GM18502 (cell line): ENCODE measurements around the gene NCK2.

Experiments used
- ATAC-seq: cut with Tn5 transposase; IDR thresholded peaks from one replicate; pipeline ENCODE4 v1.9.1; 2021; ENCODE audit warnings: mild to moderate bottlenecking; ENCODE audit not compliant: unreplicated experiment, poor library complexity

NCK2 gene

GRCh38 chr2:105788670-105789290 is 44.1 kb downstream of the NCK2 start:
- no peak for ATAC-seq

GRCh38 chr2:105789745-105790460 is 45.2 kb downstream of the NCK2 start:
- ATAC-seq, result peak; percentile 84

GRCh38 chr2:105790461-105791149 is 45.9 kb downstream of the NCK2 start:
- peak; percentile 23 for ATAC-seq

DNA sequence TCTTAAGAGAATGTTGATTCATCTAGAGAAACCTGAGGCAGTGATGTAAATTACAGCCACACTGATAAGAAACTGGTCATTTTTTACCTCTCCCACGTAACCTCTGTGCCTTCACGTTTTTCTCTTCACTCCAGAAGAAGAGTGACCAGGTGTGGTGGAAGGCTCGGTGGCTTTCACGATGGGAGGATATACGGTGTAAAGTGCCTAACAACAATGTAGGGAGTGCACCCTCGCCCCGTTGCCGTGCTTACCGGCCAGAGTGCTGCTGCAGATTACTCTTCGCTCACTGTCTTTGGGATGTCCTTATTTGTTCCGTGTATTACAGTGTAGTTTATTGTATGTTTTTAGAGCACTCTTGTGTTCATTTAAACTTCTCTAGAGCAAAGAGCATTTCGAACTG is 46.5 kb downstream of the NCK2 start:
- no peak for ATAC-seq

- no peak for ATAC-seq
Observed at GRCh38 chr2:105792561-105792960, 47.8 kb downstream of the NCK2 start.

GRCh38 chr2:105793196-105793975 is 48.7 kb downstream of the NCK2 start:
- no peak for ATAC-seq

DNA sequence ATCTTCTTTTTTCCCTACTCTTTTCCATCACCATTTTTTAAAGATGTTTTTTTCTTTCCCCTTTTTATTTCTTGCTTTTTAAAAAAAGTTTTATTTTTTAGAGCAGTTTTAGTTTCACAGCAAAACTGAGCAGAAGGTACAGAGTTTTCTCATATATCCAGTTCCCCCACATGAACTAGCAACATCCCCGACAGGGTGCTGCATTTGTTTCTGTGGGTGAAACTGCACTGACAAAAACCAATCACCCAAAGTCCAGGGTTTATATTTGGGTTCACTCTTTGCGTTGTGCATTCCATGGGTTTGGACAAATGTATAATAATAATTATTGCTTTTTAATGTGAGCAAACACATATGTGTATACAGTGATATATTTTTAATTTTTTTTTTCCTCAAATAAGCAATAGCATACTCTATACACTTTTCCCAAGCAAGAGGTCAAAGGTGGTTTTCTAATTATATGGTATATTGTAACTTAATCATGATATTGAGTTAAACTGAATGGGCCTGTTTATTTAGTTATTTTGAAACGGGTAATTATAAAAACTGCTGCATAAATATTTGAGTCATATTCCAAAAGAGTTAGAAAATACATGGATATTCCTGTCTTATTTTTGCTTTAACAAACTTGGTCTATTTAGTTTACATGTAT is 50.3 kb downstream of the NCK2 start:
- no peak for ATAC-seq

DNA sequence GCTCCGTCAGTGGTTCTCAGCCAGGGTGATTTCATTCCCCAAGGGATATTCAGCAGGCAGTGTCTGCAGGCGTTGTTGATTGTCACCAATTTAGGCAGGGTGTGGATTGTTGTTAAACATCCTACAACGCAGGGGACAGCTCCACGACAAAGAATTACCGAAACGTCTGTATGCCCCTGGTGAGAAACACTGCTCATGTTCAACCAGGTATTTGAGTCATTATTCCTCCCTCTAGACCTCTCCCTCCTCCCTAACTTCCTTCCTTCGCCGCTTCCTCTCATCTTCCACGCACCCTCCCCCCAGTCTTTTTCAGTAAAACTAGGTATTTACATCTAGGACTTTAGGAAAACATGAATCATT is 50.8 kb downstream of the NCK2 start:
- no peak for ATAC-seq

GRCh38 chr2:105796131-105796638 is 51.5 kb downstream of the NCK2 start:
- peak; percentile 32 for ATAC-seq

DNA sequence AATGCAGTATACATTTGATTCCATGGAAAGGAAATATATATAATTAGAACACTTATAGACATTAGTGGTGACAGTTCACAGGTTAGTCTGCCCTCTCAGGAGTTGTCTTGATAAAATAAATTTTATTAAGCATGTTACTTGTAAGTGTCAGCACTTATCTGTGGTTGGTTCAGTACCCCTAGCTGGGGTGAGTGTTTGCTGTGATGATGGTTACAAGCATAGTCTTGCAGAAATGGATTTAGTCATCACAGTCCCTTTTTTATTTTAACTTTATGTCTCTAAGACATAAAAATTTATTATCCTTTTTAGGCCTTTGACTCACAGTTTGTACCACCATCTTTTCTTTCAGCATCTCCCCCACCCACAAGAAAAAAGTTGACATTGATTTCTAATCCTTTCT is 52.1 kb downstream of the NCK2 start:
- no peak for ATAC-seq

- peak; percentile 61 for ATAC-seq
Observed at GRCh38 chr2:105797298-105797819, 52.6 kb downstream of the NCK2 start.

DNA sequence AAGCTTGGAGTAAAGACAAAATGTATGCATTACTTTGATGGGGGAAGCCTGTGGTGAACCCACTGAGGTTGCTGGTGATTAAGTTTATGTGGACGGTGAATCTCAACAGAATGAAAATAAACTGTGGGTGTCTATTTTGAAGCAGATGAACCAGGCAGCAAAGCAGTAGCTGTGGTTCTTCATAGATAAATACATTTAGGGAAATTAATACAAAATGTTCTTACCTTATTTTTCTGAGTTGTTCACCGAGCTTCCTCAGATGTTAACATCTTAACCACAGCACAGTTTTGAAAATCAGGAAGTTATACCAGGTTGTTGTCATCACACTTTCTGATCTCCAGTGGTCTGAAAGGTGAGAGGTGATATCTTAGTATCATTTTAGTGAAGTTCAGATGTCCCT is 53.9 kb downstream of the NCK2 start:
- ATAC-seq, result peak; percentile 18

DNA sequence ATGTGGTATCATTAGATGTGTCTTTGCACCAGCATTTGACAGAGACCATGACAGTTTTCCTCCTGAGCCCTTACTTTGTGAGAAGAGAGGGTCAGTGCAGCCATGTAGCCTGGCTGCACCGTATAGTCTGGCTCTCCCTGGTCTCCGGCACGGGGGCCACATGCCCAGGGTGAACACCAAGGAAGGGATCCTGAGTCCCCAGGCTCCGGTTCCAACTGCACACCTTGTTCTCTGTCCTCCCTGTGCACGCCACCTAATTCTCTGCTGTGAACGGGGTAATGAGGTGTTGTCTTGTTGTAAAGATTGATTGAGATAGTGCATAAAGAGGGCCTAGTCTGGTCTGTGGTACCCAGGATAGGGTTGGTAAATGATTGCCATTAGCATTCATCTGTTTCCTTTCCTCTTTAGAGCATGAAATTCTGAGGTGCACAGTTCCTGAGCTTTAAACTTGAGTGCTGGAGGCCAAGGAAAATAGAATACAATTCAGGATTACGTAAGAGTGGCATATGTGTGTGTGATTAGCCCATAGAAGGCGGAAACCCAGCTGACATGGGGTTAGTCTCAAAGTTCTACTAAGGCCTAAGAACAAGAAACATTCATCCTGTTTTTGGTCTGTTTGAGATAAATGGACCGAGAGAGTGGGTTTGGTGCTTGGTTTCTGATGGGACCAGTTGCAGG is 55.5 kb downstream of the NCK2 start:
- no peak for ATAC-seq

DNA sequence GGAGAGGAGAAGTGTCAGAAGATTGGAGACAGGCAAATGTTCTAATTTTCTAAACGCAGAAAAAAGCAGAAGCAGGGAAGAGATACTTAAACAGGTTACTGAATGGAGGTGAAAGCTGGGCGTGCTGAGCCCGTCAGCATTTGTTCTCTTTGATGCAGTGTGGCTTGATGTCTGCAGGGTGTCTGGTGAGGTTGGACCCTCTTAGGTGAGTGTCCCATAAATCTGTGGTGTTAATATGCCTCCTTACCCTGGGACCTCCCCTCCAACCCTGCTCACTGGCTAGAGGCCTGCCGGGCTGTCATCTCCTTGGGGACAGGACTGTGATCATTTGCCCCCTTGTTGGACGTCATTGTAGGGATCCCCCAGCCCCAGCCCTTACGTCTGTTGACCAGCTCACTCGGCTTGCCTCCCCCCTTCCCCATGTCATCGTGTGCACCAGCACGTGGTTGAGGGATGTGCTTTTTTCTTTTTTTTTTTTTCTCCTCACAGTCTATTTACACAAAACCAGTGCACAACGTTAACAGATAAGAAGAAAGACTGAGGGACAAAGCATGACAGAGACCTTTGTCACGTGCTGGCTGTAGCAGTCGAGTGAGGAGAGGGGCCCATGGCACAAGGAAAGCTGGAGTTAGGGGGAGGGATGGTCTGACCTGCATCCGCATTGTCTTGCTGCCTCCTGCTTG is 56.4 kb downstream of the NCK2 start:
- ATAC-seq, result no peak

DNA sequence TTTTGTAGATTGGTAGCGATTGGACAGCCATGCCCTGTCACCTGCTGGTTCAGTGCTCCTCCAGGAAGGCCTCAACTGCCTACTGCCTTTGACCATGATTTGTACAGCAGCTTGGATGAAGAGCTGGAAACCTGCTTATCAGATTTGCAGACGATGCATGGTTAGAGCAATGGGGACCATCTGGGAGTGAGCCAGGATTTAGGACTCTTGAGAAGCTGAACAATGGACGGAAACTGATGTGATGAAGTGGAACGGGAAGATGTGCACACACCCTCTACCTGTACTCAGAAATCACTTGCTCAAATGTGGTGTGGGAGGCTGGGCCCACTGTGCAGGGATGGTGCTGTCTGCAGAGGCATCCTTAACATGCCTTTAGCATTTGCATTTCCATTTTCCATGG is 57.2 kb downstream of the NCK2 start:
- no peak for ATAC-seq

- peak; percentile 65 for ATAC-seq
Observed at GRCh38 chr2:105802587-105802986, 57.9 kb downstream of the NCK2 start.

DNA sequence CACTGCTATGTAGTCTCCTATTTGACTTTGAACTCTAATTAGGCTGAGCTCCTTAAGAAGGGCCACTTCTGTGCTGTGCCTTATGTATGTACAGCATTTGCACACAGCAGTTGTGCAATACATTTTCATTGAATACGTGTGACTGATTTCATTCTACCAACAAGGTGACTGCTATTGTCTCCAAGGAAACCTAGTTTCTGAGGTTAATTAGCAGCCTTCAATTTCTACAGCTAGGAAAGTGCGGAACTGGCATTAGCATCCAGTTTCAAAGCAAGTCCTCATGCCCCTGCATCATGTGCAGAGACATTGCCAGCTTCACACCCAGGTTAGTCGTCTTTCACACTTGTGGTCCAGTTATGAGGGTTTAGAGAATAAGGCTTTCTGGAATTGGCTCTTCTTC is 58.6 kb downstream of the NCK2 start:
- peak; percentile 41 for ATAC-seq

- peak; percentile 5 for ATAC-seq
Observed at GRCh38 chr2:105803773-105804172, 59.1 kb downstream of the NCK2 start.

DNA sequence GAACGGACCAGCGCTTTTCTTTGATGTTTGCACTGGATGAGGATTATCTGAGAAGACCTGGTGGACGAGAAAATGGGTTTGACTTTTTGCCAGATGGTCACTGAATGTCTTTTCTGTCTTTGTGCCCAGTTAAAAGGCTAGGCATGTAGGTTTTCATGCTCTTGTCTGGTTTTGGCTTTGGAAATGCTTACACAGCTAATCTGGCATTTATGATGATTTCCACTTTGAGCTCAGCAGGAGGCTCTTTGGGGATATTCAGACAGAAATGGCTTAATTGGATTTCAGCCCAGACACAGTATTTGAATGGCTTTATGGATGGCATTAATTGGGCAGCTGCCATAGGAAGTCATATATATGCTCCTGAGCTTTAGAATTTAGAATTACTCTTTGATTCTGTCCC is 59.6 kb downstream of the NCK2 start:
- no peak for ATAC-seq
